ENCODE results near the gene SCYL3.
"Not testable (repeated sequence)": the region's sequence is repeated elsewhere in the genome, so short reads cannot be mapped to it uniquely, and the experiment has no call there.

The SCYL3 gene

GRCh38 chr1:169814265-169814664 lies 79.4 kb downstream of the SCYL3 start:
- DNase-seq (ENCODE audit: low spot score), result no peak

DNA sequence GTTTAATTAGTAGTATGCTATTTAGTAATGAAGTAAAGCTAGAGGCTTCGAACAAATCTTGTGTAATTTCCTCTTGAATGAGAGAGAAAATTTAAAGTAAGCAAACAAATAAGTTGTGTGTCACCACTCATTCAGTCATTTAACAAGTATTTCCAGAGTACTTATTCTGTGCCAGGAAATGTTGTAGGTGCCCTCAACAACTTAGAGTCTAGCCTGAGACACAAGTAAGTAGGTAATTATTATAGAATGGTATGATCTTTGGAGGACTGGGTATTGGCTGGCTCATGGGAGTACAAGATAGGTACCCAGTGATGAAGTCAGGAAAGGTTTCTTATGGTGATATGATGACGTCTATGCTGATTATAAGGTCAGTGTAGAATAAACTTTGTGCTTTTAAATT lies 81.6 kb downstream of the SCYL3 start:
- DNase-seq (ENCODE audit: low spot score), result no peak

GRCh38 chr1:169811418-169812035 lies 82.2 kb downstream of the SCYL3 start:
- DNase-seq (ENCODE audit: low spot score), result not testable (repeated sequence)

DNA sequence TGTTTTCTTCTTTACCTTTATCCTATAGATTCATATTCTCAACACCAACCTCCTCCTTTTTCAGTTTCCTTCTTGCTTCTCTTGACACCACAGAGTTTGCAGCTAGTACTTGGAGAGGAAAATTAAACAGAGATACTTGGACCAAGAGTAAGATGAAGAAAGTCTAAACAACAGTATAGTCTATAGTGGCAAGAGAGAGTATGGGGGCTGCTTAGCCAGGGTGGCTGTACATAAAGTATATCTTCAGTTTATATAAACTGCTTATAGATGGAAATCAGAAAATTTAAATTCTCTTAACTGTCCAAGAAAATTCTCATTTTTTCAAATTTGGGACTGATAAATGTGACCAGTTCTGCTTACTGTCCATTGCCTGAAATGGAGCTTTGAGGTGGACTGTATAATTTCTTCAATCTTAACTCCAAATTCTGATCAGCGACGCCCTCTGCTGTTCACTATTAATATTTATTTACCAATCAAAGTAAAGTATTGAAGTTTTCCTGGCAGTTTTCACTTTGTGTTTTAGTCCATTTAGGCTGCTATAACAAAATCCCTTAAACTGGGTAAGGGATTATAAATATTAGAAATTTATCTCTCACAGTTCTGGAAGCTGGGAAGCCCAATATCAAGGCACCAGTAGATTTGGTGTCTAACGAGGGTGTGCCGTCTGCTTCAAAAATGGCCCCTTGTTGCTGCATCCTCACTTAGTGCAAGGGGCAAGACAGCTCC lies 84.2 kb downstream of the SCYL3 start:
- peak; percentile 49 for DNase-seq (ENCODE audit: low spot score)

- no peak for DNase-seq (ENCODE audit: low spot score)
Measured at GRCh38 chr1:169804941-169805340, 88.8 kb downstream of the SCYL3 start.

- DNase-seq (ENCODE audit: low spot score), result no peak
Measured at GRCh38 chr1:169802888-169803287, 90.8 kb downstream of the SCYL3 start.
